Ishikawa (cell line): Measurements from ENCODE around the gene ADD1.

Experiments used
- CEBPB ChIP-seq: IDR thresholded peaks from 2 replicates; pipeline ENCODE4 v1.6.1; 2012
- CREB1 ChIP-seq: IDR thresholded peaks from 2 replicates; pipeline ENCODE4 v1.6.1; 2012; ENCODE audit warnings: low read depth
- EGR1 ChIP-seq: IDR thresholded peaks from 2 replicates; pipeline ENCODE4 v1.6.1; 2012
- EP300 ChIP-seq: IDR thresholded peaks from 2 replicates; pipeline ENCODE4 v1.6.1; 2012; ENCODE audit warnings: borderline replicate concordance
- FOXM1 ChIP-seq: IDR thresholded peaks from 2 replicates; pipeline ENCODE4 v1.6.1; 2012; ENCODE audit warnings: low read depth, borderline replicate concordance
- NFIC ChIP-seq: IDR thresholded peaks from 2 replicates; pipeline ENCODE4 v1.6.1; 2012
- RAD21 ChIP-seq: IDR thresholded peaks from 2 replicates; pipeline ENCODE4 v1.6.1; 2012; ENCODE audit warnings: low read depth
- REST ChIP-seq: IDR thresholded peaks from 2 replicates; pipeline ENCODE4 v1.6.1; 2012; ENCODE audit warnings: low read depth, mild to moderate bottlenecking
- TAF1 ChIP-seq: IDR thresholded peaks from 2 replicates; pipeline ENCODE4 v1.6.1; 2012; ENCODE audit warnings: low read depth, mild to moderate bottlenecking
- TCF12 ChIP-seq: IDR thresholded peaks from 2 replicates; pipeline ENCODE4 v1.6.1; 2012; ENCODE audit warnings: low read depth
- TEAD4 ChIP-seq: IDR thresholded peaks from 2 replicates; pipeline ENCODE4 v1.6.1; 2012
- YY1 ChIP-seq: IDR thresholded peaks from 2 replicates; pipeline ENCODE4 v1.6.1; 2012; ENCODE audit warnings: low read depth
- ZBTB7A ChIP-seq: IDR thresholded peaks from 2 replicates; pipeline ENCODE4 v1.6.1; 2012; ENCODE audit warnings: low read depth
- TF ChIP-seq, protein P1 (sequence below): IDR thresholded peaks from 2 replicates; pipeline ENCODE4 v1.6.1; 2012
- TF ChIP-seq, protein P2 (sequence below): IDR thresholded peaks from 2 replicates; pipeline ENCODE4 v1.6.1; 2012

Gene ADD1

DNA sequence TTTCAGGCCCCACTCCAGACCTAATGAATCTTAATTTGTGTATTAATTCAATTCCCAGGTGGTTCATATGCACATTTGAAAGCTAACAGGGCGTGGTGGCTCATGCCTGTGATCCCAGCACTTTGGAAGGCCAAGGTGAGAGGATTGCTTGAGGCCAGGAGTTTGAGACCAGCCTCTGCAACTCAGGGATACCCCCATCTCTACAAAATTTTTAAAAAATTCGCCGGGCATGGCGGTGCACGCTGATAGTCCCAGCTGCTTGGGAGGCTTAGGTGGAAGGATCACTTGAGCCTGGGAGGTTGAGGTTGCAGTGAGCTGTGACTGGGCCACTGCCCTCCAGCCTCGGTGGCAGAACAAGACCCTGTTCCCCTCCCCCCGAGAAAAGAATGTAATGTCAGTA is 31.2 kb downstream of the ADD1 start:
- TF ChIP-seq, protein P1, sequence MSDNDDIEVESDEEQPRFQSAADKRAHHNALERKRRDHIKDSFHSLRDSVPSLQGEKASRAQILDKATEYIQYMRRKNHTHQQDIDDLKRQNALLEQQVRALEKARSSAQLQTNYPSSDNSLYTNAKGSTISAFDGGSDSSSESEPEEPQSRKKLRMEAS, result no peak
- TF ChIP-seq TEAD4, result no peak
- TF ChIP-seq RAD21, result no peak
- TF ChIP-seq NFIC, result no peak
- TF ChIP-seq EGR1, result no peak
- TF ChIP-seq EP300, result no peak
- TF ChIP-seq FOXM1, result no peak
- TF ChIP-seq YY1, result no peak
- TF ChIP-seq, protein P2, sequence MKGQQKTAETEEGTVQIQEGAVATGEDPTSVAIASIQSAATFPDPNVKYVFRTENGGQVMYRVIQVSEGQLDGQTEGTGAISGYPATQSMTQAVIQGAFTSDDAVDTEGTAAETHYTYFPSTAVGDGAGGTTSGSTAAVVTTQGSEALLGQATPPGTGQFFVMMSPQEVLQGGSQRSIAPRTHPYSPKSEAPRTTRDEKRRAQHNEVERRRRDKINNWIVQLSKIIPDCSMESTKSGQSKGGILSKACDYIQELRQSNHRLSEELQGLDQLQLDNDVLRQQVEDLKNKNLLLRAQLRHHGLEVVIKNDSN, result no peak
- no peak for TF ChIP-seq CEBPB

- TF ChIP-seq NFIC (no peak), REST (no peak), EGR1 (no peak), TEAD4 (no peak), TAF1 (no peak), RAD21 (no peak), CREB1 (no peak), CEBPB (no peak), EP300 (no peak), TCF12 (no peak), FOXM1 (no peak), ZBTB7A (no peak), YY1 (no peak)
- TF ChIP-seq, protein P2, result no peak
- TF ChIP-seq, protein P1, result no peak
These were observed 31.9 kb downstream of the ADD1 start for GRCh38 chr4:2875556-2875955.

DNA sequence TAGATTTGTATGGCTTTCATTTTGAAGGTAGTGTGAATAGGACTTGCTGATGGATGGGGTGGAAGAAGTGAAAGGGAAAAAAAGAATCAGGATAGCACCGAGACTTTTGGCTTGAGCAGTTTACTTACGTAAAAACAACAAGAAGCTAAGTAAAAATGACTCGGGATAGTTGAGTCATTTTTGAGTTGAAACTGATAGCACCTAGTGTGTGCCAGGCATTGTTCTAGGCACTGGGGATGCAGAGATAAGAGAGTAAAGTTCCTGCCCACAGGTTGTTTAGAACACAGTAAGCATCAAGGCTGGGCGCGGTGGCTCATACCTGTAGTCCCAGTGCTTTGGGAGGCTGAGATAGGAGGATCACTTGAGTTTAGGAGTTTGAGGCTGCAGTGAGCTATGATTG is 34.7 kb downstream of the ADD1 start:
- TF ChIP-seq, protein P1, result no peak
- TF ChIP-seq NFIC, result no peak

DNA sequence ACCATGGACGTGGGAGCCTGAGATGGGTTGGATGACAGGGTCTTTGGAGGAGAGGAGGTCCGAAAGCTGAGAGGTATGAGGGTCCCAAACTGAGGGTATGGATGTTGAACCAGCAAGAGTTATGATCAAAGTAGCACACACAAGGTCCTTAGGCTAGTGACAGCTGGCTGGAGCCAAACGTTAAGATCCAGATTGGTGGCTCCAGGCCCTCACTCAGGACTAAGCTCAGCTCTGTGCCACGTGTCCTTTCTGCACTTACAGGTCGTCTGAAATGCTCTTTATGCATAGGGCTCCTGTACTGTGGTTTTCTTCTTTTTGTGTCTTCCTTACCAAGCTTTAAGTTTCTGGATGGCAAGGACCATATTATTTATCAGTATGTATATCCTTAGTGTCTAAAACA is 35.4 kb downstream of the ADD1 start:
- TF ChIP-seq REST, result no peak
- no peak for TF ChIP-seq ZBTB7A
- no peak for TF ChIP-seq NFIC
- no peak for TF ChIP-seq TCF12
- TF ChIP-seq EP300, result no peak
- TF ChIP-seq, protein P2, result no peak
- TF ChIP-seq CREB1, result no peak

GRCh38 chr4:2881431-2881830 is 37.8 kb downstream of the ADD1 start:
- TF ChIP-seq ZBTB7A, result no peak

DNA sequence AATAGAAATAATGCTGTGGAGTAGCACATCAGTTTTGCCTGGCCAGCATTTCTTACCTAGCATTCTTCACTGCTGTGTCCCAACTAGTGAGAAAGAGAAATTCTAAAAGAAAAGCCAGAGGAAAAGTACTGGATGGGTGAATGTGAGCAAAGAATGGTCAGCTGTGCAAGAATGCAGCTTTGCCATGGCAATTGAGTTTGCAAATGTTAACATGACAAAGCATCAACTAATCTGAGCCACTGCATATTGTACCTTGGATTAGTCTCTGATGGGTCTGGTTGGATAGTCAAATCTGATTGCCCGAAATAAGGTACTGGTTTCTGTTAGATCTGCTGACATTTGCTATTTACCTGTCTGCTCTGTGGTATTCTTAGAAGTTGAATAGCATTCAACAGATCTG is 38.7 kb downstream of the ADD1 start:
- TF ChIP-seq EP300, result no peak
- no peak for TF ChIP-seq CREB1
- no peak for TF ChIP-seq REST
- TF ChIP-seq, protein P1, result no peak
- TF ChIP-seq NFIC, result no peak
- no peak for TF ChIP-seq TCF12
- TF ChIP-seq CEBPB, result no peak
- TF ChIP-seq RAD21, result no peak
